ENCODE data around the gene DNAAF1.
"Not testable (repeated sequence)": the region's sequence is repeated elsewhere in the genome, so short reads cannot be mapped to it uniquely, and the experiment has no call there.

DNA sequence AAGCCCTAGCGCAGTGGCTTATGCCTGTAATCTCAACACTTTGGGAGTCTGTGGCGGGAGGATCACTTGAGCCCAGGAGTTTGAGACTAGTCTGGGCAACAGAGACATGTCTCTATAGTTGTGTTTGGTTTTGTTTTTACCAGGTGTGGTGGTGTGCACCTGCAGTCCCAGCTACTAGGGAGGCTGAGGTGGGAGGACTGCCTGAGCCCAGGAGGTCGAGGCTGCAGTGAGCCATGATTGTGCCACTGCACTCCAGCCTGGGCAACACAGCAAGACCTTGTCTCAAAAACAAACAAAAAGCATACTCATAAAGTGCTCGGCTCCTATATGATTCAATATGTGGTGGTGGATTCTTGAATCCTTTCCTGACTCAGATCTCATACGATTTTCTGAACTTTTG is 26.8 kb upstream of the DNAAF1 start:
- not testable (repeated sequence) for TF ChIP-seq CTCF (IDR thresholded peaks at IDR 0.05; ENCODE audit: low read depth, low read length, poor library complexity, severe bottlenecking); EZH2phosphoT487 (IDR thresholded peaks at IDR 0.05; ENCODE audit: borderline replicate concordance, low read length)
